Adipocyte (in vitro differentiated cells): Measurements from ENCODE around the gene PPP6R1.

ENCODE experiments used
- DNase-seq: peaks from one replicate; pipeline ENCODE4 v3.0.0-alpha.2; 2015; ENCODE audit warnings: low read depth
- H3K27me3 ChIP-seq: replicated peaks from 2 replicates; pipeline ENCODE4 v1.7.0; 2013; ENCODE audit warnings: mild to moderate bottlenecking, low read length, moderate library complexity; ENCODE audit not compliant: control insufficient read depth, insufficient read depth
- H3K36me3 ChIP-seq: 2 replicates; pipeline ENCODE4 v1.7.0; 2013; ENCODE audit warnings: low read length, mild to moderate bottlenecking, moderate library complexity; ENCODE audit not compliant: control insufficient read depth, insufficient read depth, severe bottlenecking
- H3K4me1 ChIP-seq: 2 replicates; pipeline ENCODE4 v1.7.0; 2013; ENCODE audit warnings: mild to moderate bottlenecking, low read length, moderate library complexity; ENCODE audit not compliant: control insufficient read depth, insufficient read depth
- H3K4me3 ChIP-seq: 2 replicates; pipeline ENCODE4 v1.7.0; 2013; ENCODE audit warnings: mild to moderate bottlenecking, low read length, moderate library complexity
- H3K9ac ChIP-seq: 2 replicates; pipeline ENCODE4 v1.7.0; 2013; ENCODE audit warnings: mild to moderate bottlenecking, low read length, moderate library complexity
- H3K9me3 ChIP-seq: 2 replicates; pipeline ENCODE4 v1.7.0; 2013; ENCODE audit warnings: mild to moderate bottlenecking, low read length, moderate library complexity; ENCODE audit not compliant: control insufficient read depth

The PPP6R1 gene

DNA sequence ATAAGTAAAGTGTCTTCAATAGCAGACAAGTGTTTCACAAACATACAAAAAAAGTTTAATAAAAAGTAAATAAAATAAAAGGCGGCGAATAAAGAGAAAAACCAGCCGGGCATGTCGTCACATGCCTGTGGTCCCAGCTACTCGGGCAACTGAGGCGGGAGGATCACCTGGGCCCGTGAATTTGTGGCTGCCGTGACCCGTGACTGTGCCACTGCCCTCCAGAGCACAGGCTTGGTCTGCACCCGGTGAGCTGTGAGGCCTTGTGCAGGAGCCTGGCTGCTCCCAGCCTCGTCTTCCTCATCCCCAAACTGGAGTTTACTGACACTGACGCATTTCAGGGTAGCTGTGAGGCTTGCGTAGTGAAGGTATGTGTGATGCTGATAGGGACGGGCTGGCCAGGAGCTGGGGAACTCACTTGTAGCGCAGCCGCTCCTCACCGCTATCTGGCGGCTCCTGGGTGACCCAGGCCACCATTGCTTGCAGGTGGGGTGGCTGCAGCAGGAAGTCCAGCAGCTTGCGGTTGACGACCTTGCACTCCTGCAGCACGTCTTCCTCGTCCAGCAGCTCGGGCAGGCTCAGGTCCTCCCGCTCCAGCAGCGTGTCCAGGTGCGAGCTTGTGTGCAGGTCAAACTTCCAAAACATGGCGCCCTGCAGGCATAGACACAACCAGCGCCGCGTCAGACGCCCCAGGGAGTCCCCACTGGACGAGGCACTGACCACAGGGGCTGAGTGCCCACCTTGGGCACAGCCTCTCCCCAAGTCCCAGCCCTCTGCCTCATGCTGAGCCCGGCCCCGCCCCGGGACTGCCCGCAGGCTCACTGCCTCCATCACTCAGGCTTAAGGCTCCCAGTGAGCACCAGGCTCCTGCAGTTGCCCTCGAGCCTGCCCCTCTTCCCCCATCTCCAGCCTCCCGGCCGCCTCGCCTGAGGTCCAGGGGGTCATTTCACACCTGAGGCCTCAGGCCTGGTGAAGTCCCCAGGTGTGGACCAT lies 12.1 kb downstream of the PPP6R1 start:
- Histone ChIP-seq H3K4me3 (no peak overlapping the region), H3K36me3 (peaks cover 46% of the 10 kb centered on the region), H3K9me3 (no peaks in the 10 kb centered on the region), H3K9ac (no peak overlapping the region), H3K27me3 (no peaks in the 10 kb centered on the region), H3K4me1 (no peaks in the 10 kb centered on the region)
- no peak for DNase-seq

DNA sequence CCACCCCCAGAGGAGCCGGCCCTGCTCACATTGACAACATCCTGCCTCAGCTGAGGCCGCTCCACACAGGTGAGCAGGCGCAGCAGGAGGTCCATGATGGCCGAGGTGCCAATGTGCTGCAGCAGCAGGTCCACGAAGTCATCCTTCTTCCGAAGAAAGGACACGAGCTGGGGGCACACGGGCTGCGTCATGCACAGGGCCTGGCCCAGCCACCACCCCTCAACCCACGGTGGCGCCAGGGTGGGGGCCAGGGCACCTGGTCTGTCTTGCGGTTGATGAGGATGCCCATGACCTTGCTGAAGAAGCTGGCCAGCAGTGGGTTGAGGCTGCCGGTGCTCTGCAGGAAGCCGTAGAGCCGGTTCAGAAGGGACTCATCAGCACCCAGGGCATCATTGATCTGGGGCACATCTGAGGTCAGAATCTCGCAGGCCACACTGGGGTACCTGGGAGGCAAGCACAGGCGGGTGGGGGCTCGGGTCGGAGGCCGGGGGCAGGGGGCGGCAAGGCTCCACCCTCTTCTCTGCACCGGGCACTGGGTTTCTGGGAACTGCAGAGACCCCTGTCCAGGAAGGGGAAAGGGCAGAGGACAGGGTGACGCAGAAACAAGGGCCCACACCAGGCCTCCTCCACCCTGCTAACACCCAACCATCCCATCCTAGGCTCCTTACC lies 13.4 kb downstream of the PPP6R1 start:
- Histone ChIP-seq H3K9ac (no peak overlapping the region), H3K36me3 (peaks cover 57% of the 10 kb centered on the region)

DNA sequence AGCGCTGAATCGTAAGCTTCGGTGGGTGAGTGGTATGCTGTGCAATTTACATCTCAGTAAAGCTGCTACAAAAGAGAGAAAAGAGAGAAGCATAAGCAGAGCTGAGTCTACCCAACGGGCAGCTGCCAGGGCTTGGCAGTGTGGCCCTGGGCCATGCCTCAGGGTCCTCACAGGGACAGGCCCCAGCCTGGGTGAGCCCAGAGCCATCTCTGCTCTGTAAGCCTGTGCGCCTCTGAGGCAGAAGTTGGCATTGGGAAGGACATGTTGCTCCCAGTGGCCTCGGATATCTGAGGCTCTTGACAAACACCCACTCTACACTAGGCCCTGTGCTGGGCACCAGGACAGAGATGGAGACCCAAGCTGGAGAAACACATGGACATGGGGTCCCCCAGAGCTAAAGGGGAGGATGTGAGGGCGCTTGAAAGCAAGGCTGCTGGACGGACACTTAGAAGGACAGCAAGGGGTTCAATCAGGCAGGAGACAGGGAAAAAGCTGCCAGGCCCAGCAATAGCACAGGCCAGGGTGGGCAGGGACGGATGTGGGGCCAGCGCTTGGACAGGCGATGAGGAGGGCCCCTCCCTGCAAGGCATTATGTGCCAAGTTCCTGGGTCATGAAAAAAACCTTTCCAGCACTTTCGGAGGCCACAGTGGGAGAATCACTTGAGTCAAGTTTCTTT lies 14.7 kb downstream of the PPP6R1 start:
- H3K4me1 ChIP-seq: no peaks in the 10 kb centered on the region
- H3K36me3 ChIP-seq: peaks cover 70% of the 10 kb centered on the region
- no peaks in the 10 kb centered on the region for H3K9me3 ChIP-seq
- H3K9ac ChIP-seq: no peak overlapping the region
- H3K4me3 ChIP-seq: no peak overlapping the region
- no peaks in the 10 kb centered on the region for H3K27me3 ChIP-seq
- no peak for DNase-seq

More for the DNA sequence above, 13.4 kb downstream of the PPP6R1 start:
- Histone ChIP-seq H3K9me3 (no peaks in the 10 kb centered on the region), H3K27me3 (no peaks in the 10 kb centered on the region), H3K4me3 (no peak overlapping the region), H3K4me1 (no peaks in the 10 kb centered on the region)
- DNase-seq: no peak

DNA sequence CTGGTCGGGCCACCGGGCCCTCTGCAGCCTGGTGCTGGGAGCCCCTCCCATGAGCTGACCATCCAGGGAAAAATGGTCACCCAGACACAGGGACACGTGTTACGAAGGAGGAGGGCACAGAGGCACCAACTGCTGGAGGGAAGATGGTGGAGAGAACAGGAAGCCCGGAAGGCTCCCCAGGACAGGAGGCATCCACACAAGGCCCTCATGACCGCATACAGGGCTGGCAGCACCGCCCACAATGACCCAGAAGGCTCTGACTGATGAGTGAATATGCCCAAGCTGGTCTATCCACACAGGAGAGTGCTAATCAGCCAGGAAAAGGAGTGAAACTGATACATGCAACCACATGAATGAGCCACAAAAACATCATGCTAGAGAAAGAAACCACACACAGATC lies 16.3 kb downstream of the PPP6R1 start:
- H3K27me3 ChIP-seq: no peaks in the 10 kb centered on the region
- no peaks in the 10 kb centered on the region for H3K9me3 ChIP-seq
- no peak overlapping the region for H3K4me3 ChIP-seq
- peaks cover 84% of the 10 kb centered on the region for H3K36me3 ChIP-seq
- no peak overlapping the region for H3K9ac ChIP-seq
- H3K4me1 ChIP-seq: no peaks in the 10 kb centered on the region
- no peak for DNase-seq

DNA sequence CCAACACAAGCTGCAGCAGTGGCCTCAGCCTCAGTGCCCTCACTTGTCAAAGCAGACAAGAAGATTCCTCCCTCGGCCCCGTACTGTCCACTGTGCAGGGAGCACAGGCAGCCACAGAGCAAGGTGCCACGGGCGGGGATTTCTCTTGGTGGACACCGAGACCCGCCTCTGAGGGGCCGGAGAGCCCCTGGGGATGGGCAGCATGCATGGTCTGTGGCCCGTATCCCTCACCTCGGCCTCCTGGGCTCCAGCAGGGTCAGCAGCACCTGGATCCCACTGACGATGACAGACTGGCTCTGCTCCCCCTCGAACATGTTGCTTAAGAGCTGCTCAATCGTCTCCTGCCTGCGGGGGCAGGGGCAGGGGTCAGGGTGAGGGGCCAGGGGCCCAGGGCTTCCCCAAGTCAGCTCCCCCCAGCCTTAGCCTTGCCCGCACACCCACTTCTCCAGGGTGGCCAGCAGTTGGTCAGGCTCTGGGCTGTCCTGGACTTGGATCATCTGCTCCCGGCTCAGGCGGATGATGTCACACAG lies 16.8 kb downstream of the PPP6R1 start:
- H3K4me3 ChIP-seq: no peak overlapping the region
- no peaks in the 10 kb centered on the region for H3K9me3 ChIP-seq
- no peaks in the 10 kb centered on the region for H3K27me3 ChIP-seq
- peaks cover 89% of the 10 kb centered on the region for H3K36me3 ChIP-seq
- H3K4me1 ChIP-seq: no peaks in the 10 kb centered on the region
- H3K9ac ChIP-seq: no peak overlapping the region
- no peak for DNase-seq

DNA sequence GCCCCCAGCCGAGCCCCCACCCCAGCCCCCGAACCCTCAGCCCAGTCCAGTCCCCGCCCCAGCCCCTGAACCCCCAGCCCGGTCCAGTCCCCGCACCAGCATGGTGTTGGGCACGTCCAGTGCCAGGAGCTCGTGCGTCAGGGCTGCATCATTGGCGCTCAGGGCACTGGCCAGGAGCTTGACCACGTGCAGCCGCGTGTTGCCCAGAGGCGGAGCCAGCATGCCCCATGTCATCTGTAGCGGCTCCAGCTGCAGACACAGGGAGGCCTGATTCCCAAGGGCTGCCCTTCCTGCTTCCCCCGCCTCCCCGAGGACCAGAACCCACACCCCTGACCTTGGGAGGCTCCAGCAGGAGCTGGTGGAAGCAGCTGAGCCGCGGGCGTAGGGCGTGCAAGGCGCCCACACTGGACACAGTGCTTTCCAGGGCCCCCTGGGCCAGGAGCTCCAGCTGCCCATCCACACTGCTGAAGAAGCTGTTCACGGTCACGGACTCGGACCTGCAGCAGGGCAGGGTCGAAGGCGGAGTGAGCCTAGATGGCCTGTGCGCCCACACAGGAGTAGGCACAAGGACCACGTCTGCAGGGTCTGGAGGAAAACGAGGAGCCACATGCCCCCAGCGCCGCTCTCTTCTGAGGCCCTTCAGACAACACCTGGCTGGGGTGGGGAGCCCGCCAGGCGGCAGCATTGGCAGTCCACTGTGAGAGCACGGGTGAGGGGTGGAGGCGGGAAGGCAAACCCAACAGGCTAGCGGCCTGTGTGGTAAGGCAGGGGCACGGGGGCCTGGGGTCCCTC lies 17.5 kb downstream of the PPP6R1 start:
- Histone ChIP-seq H3K4me3 (no peak overlapping the region), H3K36me3 (peaks cover 91% of the 10 kb centered on the region), H3K27me3 (no peaks in the 10 kb centered on the region), H3K9me3 (no peaks in the 10 kb centered on the region), H3K9ac (no peak overlapping the region), H3K4me1 (no peaks in the 10 kb centered on the region)
- no peak for DNase-seq

DNA sequence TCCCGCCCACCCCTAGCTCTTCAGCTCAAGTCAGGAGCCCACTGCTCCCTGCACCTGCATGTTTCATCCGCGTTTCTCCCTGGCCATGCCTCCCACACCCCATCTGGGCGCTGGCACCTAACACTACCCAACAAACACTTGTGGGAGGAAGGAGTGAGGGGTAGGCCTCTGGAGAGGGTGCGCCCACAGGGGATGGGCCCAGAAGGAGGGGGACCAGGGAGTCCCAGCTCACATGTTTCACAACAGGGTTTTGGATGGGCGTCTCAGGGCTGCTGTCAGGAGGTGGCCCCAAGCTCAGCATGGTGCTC lies 18.1 kb downstream of the PPP6R1 start:
- no peaks in the 10 kb centered on the region for H3K4me1 ChIP-seq
- no peak for DNase-seq
- no peaks in the 10 kb centered on the region for H3K9me3 ChIP-seq
- H3K4me3 ChIP-seq: no peak overlapping the region
- H3K9ac ChIP-seq: no peak overlapping the region
- no peaks in the 10 kb centered on the region for H3K27me3 ChIP-seq
- peaks cover 91% of the 10 kb centered on the region for H3K36me3 ChIP-seq

DNA sequence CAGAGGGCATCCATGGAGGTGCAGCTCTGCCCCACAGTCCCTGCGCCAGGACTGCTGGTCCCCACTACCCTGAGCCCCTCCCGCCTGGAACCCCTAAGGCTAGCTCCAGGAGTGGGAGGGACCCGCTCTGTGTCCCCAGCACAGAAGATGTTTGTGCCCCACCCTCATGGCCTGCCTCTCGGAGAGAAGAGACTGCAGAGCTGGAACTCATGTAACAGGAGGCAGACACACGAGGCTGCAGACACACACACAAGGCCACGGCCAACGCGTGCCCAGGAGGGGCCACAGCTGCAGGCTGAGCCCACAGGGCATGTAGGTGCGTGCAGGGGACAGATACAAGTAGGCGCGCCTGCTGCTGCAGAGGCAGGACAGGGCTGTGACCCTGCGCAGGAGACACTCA lies 19.8 kb downstream of the PPP6R1 start:
- DNase-seq: no peak
- Histone ChIP-seq H3K27me3 (no peaks in the 10 kb centered on the region), H3K4me1 (no peaks in the 10 kb centered on the region), H3K9ac (no peak overlapping the region), H3K9me3 (no peaks in the 10 kb centered on the region), H3K36me3 (peaks cover 88% of the 10 kb centered on the region), H3K4me3 (no peak overlapping the region)

DNA sequence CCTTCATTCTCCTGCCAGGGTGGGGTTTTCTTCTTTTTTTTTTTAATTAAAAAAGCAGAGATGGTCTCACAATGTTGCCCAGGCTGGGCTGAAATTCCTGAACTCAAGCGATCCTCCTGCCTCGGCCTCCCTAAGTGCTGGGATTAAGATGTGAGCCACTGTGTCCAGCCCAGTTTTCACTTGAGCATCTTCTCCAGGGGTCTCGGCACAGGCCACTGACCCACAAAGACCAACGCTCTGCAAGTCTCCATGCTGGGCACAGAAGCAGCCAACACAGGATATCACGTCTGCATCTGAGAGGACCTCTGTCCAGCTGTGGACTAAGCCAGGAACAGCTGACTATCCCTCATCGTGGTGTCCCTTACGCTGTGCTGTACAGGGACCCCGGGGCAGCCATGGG lies 20.8 kb downstream of the PPP6R1 start:
- Histone ChIP-seq H3K9me3 (no peaks in the 10 kb centered on the region), H3K27me3 (no peaks in the 10 kb centered on the region), H3K9ac (no peak overlapping the region), H3K4me1 (no peaks in the 10 kb centered on the region), H3K36me3 (peaks cover 89% of the 10 kb centered on the region), H3K4me3 (no peak overlapping the region)
- DNase-seq: no peak

DNA sequence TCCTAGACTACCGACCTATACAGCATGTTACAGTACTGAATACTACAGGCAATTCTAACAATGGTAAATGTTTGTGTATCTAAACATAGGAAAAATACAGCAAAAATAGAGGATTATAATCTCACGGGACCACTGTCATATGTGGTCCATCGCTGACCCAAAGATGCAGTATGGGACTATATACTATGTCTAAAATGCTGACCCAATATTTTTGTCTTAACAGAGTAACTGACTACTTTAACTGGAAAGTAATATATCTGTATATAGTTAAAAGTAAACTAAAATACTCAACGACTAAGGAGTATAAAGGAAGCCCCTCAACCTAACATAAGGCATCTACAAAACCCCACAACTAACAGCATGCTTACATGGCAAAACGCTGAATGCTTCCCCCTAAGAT lies 25.8 kb downstream of the PPP6R1 start:
- H3K4me3 ChIP-seq: no peak overlapping the region
- H3K36me3 ChIP-seq: peaks cover 76% of the 10 kb centered on the region
- no peak overlapping the region for H3K9ac ChIP-seq
- H3K9me3 ChIP-seq: no peaks in the 10 kb centered on the region
- H3K4me1 ChIP-seq: no peaks in the 10 kb centered on the region
- no peaks in the 10 kb centered on the region for H3K27me3 ChIP-seq
- no peak for DNase-seq

DNA sequence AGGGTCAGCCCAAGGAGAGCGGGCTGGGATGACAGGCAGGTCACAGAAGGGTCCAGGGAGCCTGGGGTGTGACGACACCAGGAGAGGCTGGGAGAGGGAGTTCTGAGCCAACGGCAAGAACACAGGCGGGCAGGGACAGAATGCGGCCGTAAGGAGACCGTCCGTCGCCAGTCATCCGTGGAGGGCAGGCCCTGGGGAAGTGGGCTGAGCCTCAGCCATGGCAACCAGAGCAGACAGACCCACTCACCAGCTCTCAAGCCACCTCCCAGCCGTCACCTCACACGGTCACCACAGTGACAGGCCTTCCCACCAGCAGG lies 26.6 kb downstream of the PPP6R1 start:
- H3K4me1 ChIP-seq: no peaks in the 10 kb centered on the region
- peaks cover 69% of the 10 kb centered on the region for H3K36me3 ChIP-seq
- H3K27me3 ChIP-seq: no peaks in the 10 kb centered on the region
- no peaks in the 10 kb centered on the region for H3K9me3 ChIP-seq
- H3K4me3 ChIP-seq: no peak overlapping the region
- no peak for DNase-seq
- H3K9ac ChIP-seq: no peak overlapping the region
